ENCODE data around the gene BTBD17.

BTBD17 gene

GRCh38 chr17:74369221-74369620 is 7.6 kb upstream of the BTBD17 start:
- no peak for TF ChIP-seq CTCF (IDR thresholded peaks at IDR 0.05; ENCODE audit: extremely low read depth, insufficient read depth, missing control alignments)
- in situ Hi-C loops (cut with MboI; ENCODE audit: low pct_unique_long_range_greater_than_20kb, low sequenced_read_pairs, unreplicated experiment): no loop called here

GRCh38 chr17:74368341-74369081 is 6.8 kb upstream of the BTBD17 start:
- peak; percentile 87 for DNase-seq (ENCODE audit: low spot score)
- in situ Hi-C loops (cut with MboI; ENCODE audit: low pct_unique_long_range_greater_than_20kb, low sequenced_read_pairs, unreplicated experiment): no loop called here
- TF ChIP-seq CTCF (IDR thresholded peaks at IDR 0.05; ENCODE audit: extremely low read depth, insufficient read depth, missing control alignments): peak; percentile 97

More at GRCh38 chr17:74369221-74369620, 7.6 kb upstream of the BTBD17 start:
- no peak for DNase-seq (ENCODE audit: low spot score)

GRCh38 chr17:74367206-74367605 is 5.5 kb upstream of the BTBD17 start, which contains the start of gene GPR142:
Gene GPR142, plus strand, starts transcription at chr17:74367506. Its CDS starts 2,035 bp downstream, at chr17:74369541.
- no peak for TF ChIP-seq CTCF (IDR thresholded peaks at IDR 0.05; ENCODE audit: extremely low read depth, insufficient read depth, missing control alignments)
- no peak for DNase-seq (ENCODE audit: low spot score)
- in situ Hi-C loops (cut with MboI; ENCODE audit: low pct_unique_long_range_greater_than_20kb, low sequenced_read_pairs, unreplicated experiment): no loop called here

- TF ChIP-seq CTCF (IDR thresholded peaks at IDR 0.05; ENCODE audit: extremely low read depth, insufficient read depth, missing control alignments): no peak
- no peak for DNase-seq (ENCODE audit: low spot score)
- in situ Hi-C loops (cut with MboI; ENCODE audit: low pct_unique_long_range_greater_than_20kb, low sequenced_read_pairs, unreplicated experiment): no loop called here
Observed at GRCh38 chr17:74362810-74363498, 1.3 kb upstream of the BTBD17 start.

GRCh38 chr17:74362069-74362405 is 369 bp upstream of the BTBD17 start:
- in situ Hi-C loops (cut with MboI; ENCODE audit: low pct_unique_long_range_greater_than_20kb, low sequenced_read_pairs, unreplicated experiment): no loop called here
- no peak for TF ChIP-seq CTCF (IDR thresholded peaks at IDR 0.05; ENCODE audit: extremely low read depth, insufficient read depth, missing control alignments)
- no peak for DNase-seq (ENCODE audit: low spot score)

GRCh38 chr17:74360899-74361229 is 804 bp downstream of the BTBD17 start:
- in situ Hi-C loops (cut with MboI; ENCODE audit: low pct_unique_long_range_greater_than_20kb, low sequenced_read_pairs, unreplicated experiment): no loop called here
- DNase-seq (ENCODE audit: low spot score): no peak
- no peak for TF ChIP-seq CTCF (IDR thresholded peaks at IDR 0.05; ENCODE audit: extremely low read depth, insufficient read depth, missing control alignments)
